ENCODE results near the gene ZHX3.

GRCh38 chr20:41293269-41294037 is 24.1 kb downstream of the ZHX3 start:
- TF ChIP-seq CTCF (IDR thresholded peaks at IDR 0.05) (no peak), POLR2A (IDR thresholded peaks at IDR 0.05; ENCODE audit: low read depth) (no peak), POLR2AphosphoS5 (IDR thresholded peaks at IDR 0.05) (peak in 1 of 2 donors; percentile 36)

Measured in esophagus muscularis mucosa (tissue), 3 donors.